ENCODE measurements around the gene PLXNB3.

Gene PLXNB3

GRCh38 chrX:153781428-153782047, 17.5 kb downstream of the PLXNB3 start:
- no peak overlapping the region for H3K4me3 ChIP-seq (replicated peaks in 1 of 2; ENCODE audit: low read depth in 2 of 2, low read length in 2 of 2)
- TF ChIP-seq CTCF (IDR thresholded peaks at IDR 0.05; ENCODE audit: low read depth, low read length): no peak
- DNase-seq (ENCODE audit: low read depth in 2 of 2): no peak

GRCh38 chrX:153782313-153782712, 18.3 kb downstream of the PLXNB3 start:
- H3K4me3 ChIP-seq (replicated peaks in 1 of 2; ENCODE audit: low read depth in 2 of 2, low read length in 2 of 2): no peak overlapping the region
- no peak for TF ChIP-seq CTCF (IDR thresholded peaks at IDR 0.05; ENCODE audit: low read depth, low read length)
- no peak for DNase-seq (ENCODE audit: low read depth in 2 of 2)

DNA sequence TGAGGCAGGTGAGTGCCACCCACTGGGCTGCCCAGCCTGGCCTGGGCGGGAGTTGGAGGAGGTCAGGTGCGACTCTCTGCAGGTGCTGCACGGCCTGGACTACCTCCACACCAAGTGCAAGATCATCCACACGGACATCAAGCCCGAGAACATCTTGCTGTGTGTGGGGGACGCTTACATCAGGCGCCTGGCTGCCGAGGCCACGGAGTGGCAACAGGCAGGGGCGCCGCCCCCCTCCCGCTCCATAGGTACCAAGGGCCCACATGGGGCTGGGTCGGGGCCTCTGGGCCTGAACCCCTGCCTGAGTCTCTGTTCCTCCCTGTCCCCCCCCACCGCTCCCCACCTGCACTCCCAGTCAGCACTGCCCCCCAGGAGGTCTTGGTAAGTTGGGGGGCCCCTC, 18.8 kb downstream of the PLXNB3 start:
- no peak overlapping the region for H3K4me3 ChIP-seq (replicated peaks in 1 of 2; ENCODE audit: low read depth in 2 of 2, low read length in 2 of 2)
- no peak for TF ChIP-seq CTCF (IDR thresholded peaks at IDR 0.05; ENCODE audit: low read depth, low read length)
- no peak for DNase-seq (ENCODE audit: low read depth in 2 of 2)

GRCh38 chrX:153783378-153784013, 19.4 kb downstream of the PLXNB3 start:
- TF ChIP-seq CTCF (IDR thresholded peaks at IDR 0.05; ENCODE audit: low read depth, low read length): no peak
- no peak overlapping the region for H3K4me3 ChIP-seq (replicated peaks in 1 of 2; ENCODE audit: low read depth in 2 of 2, low read length in 2 of 2)
- DNase-seq (ENCODE audit: low read depth in 2 of 2): no peak

- no peak for TF ChIP-seq CTCF (IDR thresholded peaks at IDR 0.05; ENCODE audit: low read depth, low read length)
- no peak for DNase-seq (ENCODE audit: low read depth in 2 of 2)
- H3K4me3 ChIP-seq (replicated peaks in 1 of 2; ENCODE audit: low read depth in 2 of 2, low read length in 2 of 2): no peak overlapping the region
These were observed 20.4 kb downstream of the PLXNB3 start for GRCh38 chrX:153784325-153784967.

DNA sequence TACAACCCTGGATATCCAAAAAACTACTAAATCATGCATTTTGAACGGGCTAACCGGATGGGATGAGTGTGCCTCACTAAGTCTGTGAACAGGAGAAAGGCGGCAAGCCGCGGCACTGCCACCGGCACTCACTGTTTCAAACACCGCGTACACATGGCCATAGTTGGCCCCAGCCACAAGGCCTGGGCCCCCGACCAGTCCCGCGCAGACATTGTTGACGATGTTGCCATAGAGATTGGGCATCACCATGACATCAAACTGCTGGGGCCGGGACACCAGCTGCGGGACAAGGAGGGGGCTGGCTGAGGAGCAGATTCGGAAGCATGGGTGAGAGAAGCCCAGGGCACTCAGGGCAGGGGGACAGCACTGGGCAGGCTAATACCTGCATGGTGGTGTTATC, 22.6 kb downstream of the PLXNB3 start:
- TF ChIP-seq CTCF (IDR thresholded peaks at IDR 0.05; ENCODE audit: low read depth, low read length): no peak
- no peak overlapping the region for H3K4me3 ChIP-seq (replicated peaks in 1 of 2; ENCODE audit: low read depth in 2 of 2, low read length in 2 of 2)
- no peak for DNase-seq (ENCODE audit: low read depth in 2 of 2)

Measured in cardiac fibroblast (primary cell).